Activated CD4-positive, alpha-beta T cell treated with anti-CD3 and anti-CD28 coated beads for 4 hours (primary cell): ENCODE data around the gene FGD3.

Experiments used
- DNase-seq, 2 donors: peaks; one replicate each; pipeline ENCODE4 v3.0.0-alpha.2; 2020

Gene FGD3

GRCh38 chr9:93033531-93033930 lies 86.2 kb downstream of the FGD3 start:
- DNase-seq: no peak

GRCh38 chr9:93035106-93035660 lies 87.9 kb downstream of the FGD3 start:
- DNase-seq: no peak

- DNase-seq: no peak
Measured at GRCh38 chr9:93035821-93036351, 88.6 kb downstream of the FGD3 start.

GRCh38 chr9:93036887-93037475 lies 89.7 kb downstream of the FGD3 start:
- no peak for DNase-seq

- no peak for DNase-seq
Measured at GRCh38 chr9:93037476-93037971, 90.2 kb downstream of the FGD3 start.

GRCh38 chr9:93038918-93039317 lies 91.6 kb downstream of the FGD3 start:
- no peak for DNase-seq

GRCh38 chr9:93039456-93039855 lies 92.1 kb downstream of the FGD3 start:
- no peak for DNase-seq

GRCh38 chr9:93039976-93040375 lies 92.7 kb downstream of the FGD3 start:
- DNase-seq: no peak

GRCh38 chr9:93040409-93040808 lies 93.1 kb downstream of the FGD3 start:
- no peak for DNase-seq

- DNase-seq: no peak
Measured at GRCh38 chr9:93041108-93041802, 93.9 kb downstream of the FGD3 start.

GRCh38 chr9:93043122-93043521 lies 95.8 kb downstream of the FGD3 start:
- DNase-seq: no peak

- no peak for DNase-seq
Measured at GRCh38 chr9:93045521-93045920, 98.2 kb downstream of the FGD3 start.

GRCh38 chr9:93048566-93049448 lies 101.5 kb downstream of the FGD3 start:
- no peak for DNase-seq

- no peak for DNase-seq
Measured at GRCh38 chr9:93049491-93049890, 102.2 kb downstream of the FGD3 start.

- DNase-seq: no peak
Measured at GRCh38 chr9:93050231-93050630, 102.9 kb downstream of the FGD3 start.

GRCh38 chr9:93051680-93052089 lies 104.4 kb downstream of the FGD3 start:
- DNase-seq: no peak

GRCh38 chr9:93052791-93053540 lies 105.6 kb downstream of the FGD3 start:
- DNase-seq: no peak

- no peak for DNase-seq
Measured at GRCh38 chr9:93053781-93054331, 106.5 kb downstream of the FGD3 start.

- no peak for DNase-seq
Measured at GRCh38 chr9:93054758-93055704, 107.7 kb downstream of the FGD3 start.

GRCh38 chr9:93057042-93057702 lies 109.8 kb downstream of the FGD3 start:
- no peak for DNase-seq
